K562 (cell line): ENCODE measurements around the gene FTL. TPM values are rescaled to one million over a fixed set of nuclear protein-coding genes. Genes with fewer than 3 reads are reported as not detected.

Source experiments
- CREB3L1 ChIP-seq: fragments of 450-650 bp; IDR thresholded peaks from 2 replicates; pipeline ENCODE4 v1.6.1; 2014; ENCODE audit warnings: low read depth, mild to moderate bottlenecking, moderate library complexity, borderline replicate concordance
- LARP7 ChIP-seq: fragments of 450-650 bp; IDR thresholded peaks from 2 replicates; pipeline ENCODE4 v1.6.1; 2016
- SMARCA4 ChIP-seq: fragments of 450-650 bp; IDR thresholded peaks from 2 replicates; pipeline ENCODE4 v1.6.1; 2016
- SMARCB1 ChIP-seq: IDR thresholded peaks from 2 replicates; pipeline ENCODE4 v1.6.1; 2011; ENCODE audit warnings: improper control_type of control experiment, low read depth; ENCODE audit not compliant: insufficient read length
- ZBTB26 ChIP-seq: fragments of 450-650 bp; formaldehyde crosslinking; IDR thresholded peaks from 2 replicates; pipeline ENCODE4 v1.4.0; 2022; ENCODE audit warnings: missing genetic modification characterization
- ZNF217 ChIP-seq: sonication (generic); formaldehyde crosslinking; IDR thresholded peaks from 2 replicates; pipeline ENCODE4 v1.8.0; 2022; ENCODE audit warnings: mild to moderate bottlenecking, missing genetic modification reagents
- ZNF263 ChIP-seq: sonication (generic); formaldehyde crosslinking; IDR thresholded peaks from 2 replicates; pipeline ENCODE4 v1.8.0; 2022; ENCODE audit warnings: mild to moderate bottlenecking, missing genetic modification reagents, borderline replicate concordance
- polyA plus RNA-seq, 8 experiments: library from polyadenylated mRNA; depleted of rRNA in 4 of 8; stranded (reverse) in 5 of 8; unstranded in 3 of 8; fragments of >200 nt; fragmentation: Nextera tagmentation in 2 of 8; fragmentation: Illumina TruSeq in 1 of 8; extraction: Ambion mirVana in 2 of 8; extraction: Trizol in 1 of 8; gene quantifications; 2 replicates each; pipeline versions ENCODE4 v1.2.1 to v1.2.3, GENCODE V29; 2011 to 2014; ENCODE audit warnings: inconsistent platforms in 1 of 8, missing spikeins in 1 of 8
- total RNA-seq, 7 experiments: library from RNA; depleted of rRNA in 6 of 7; stranded (reverse); fragments of >200 nt in 6 of 7; fragmentation: Illumina TruSeq in 2 of 7; extraction: Trizol in 2 of 7; gene quantifications; 2 replicates each; pipeline versions ENCODE4 v1.2.1 to v1.2.3, GENCODE V29; 2011 to 2021; ENCODE audit warnings: low replicate concordance in 1 of 7
- TF ChIP-seq, protein P1 (sequence below), 2 experiments: fragments of 450-650 bp in 1 of 2; sonication (generic) in 1 of 2; formaldehyde crosslinking in 1 of 2; IDR thresholded peaks; 2 replicates each; pipeline versions ENCODE4 v1.7.1 to v1.9.0; 2016 to 2022; ENCODE audit warnings: inconsistent platforms in 1 of 2, mild to moderate bottlenecking in 1 of 2, missing genetic modification reagents in 1 of 2
- TF ChIP-seq, protein P2 (sequence below): fragments of 450-650 bp; IDR thresholded peaks from 2 replicates; pipeline ENCODE4 v1.6.1; 2016; ENCODE audit warnings: borderline replicate concordance
- TF ChIP-seq, protein P3 (sequence below): fragments of 250-450 bp; sonication (Bioruptor Pico); IDR thresholded peaks from 2 replicates; pipeline ENCODE4 v1.5.0; 2020; ENCODE audit warnings: mild to moderate bottlenecking

Gene FTL
- total and polyA plus RNA-seq, 9 of the 15 experiments (the other 6 are each of a cell fraction or from before 2014, with no cell fraction given): 1,231 to 27,415 (median 3,965) TPM

GRCh38 chr19:48992581-48993174 is 27.6 kb downstream of the FTL start (continued):
- TF ChIP-seq SMARCA4 (peak; percentile 10; the same call in 1 of the 2 replicates), ZNF217 (CRISPR knock-in tag) (no peak), ZNF263 (peak; percentile 44; the same call in 1 of the 2 replicates), SMARCB1 (no peak), CREB3L1 (0 out of 2 replicates have a peak, but pooled peaks have one; percentile 9), LARP7 (peak; percentile 10; the same call in 1 of the 2 replicates), ZBTB26 (CRISPR knock-in tag) (0 out of 2 replicates have a peak, but pooled peaks have one; percentile 3)
- TF ChIP-seq, protein P1, sequence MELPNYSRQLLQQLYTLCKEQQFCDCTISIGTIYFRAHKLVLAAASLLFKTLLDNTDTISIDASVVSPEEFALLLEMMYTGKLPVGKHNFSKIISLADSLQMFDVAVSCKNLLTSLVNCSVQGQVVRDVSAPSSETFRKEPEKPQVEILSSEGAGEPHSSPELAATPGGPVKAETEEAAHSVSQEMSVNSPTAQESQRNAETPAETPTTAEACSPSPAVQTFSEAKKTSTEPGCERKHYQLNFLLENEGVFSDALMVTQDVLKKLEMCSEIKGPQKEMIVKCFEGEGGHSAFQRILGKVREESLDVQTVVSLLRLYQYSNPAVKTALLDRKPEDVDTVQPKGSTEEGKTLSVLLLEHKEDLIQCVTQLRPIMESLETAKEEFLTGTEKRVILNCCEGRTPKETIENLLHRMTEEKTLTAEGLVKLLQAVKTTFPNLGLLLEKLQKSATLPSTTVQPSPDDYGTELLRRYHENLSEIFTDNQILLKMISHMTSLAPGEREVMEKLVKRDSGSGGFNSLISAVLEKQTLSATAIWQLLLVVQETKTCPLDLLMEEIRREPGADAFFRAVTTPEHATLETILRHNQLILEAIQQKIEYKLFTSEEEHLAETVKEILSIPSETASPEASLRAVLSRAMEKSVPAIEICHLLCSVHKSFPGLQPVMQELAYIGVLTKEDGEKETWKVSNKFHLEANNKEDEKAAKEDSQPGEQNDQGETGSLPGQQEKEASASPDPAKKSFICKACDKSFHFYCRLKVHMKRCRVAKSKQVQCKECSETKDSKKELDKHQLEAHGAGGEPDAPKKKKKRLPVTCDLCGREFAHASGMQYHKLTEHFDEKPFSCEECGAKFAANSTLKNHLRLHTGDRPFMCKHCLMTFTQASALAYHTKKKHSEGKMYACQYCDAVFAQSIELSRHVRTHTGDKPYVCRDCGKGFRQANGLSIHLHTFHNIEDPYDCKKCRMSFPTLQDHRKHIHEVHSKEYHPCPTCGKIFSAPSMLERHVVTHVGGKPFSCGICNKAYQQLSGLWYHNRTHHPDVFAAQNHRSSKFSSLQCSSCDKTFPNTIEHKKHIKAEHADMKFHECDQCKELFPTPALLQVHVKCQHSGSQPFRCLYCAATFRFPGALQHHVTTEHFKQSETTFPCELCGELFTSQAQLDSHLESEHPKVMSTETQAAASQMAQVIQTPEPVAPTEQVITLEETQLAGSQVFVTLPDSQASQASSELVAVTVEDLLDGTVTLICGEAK (IDR thresholded peaks at IDR 0.05): 0 out of 2 replicates have a peak, but pooled peaks have one; percentile 14
- TF ChIP-seq, protein P1 (CRISPR knock-in tag; IDR thresholded peaks at IDR 0.05): no peak
- TF ChIP-seq, protein P2, sequence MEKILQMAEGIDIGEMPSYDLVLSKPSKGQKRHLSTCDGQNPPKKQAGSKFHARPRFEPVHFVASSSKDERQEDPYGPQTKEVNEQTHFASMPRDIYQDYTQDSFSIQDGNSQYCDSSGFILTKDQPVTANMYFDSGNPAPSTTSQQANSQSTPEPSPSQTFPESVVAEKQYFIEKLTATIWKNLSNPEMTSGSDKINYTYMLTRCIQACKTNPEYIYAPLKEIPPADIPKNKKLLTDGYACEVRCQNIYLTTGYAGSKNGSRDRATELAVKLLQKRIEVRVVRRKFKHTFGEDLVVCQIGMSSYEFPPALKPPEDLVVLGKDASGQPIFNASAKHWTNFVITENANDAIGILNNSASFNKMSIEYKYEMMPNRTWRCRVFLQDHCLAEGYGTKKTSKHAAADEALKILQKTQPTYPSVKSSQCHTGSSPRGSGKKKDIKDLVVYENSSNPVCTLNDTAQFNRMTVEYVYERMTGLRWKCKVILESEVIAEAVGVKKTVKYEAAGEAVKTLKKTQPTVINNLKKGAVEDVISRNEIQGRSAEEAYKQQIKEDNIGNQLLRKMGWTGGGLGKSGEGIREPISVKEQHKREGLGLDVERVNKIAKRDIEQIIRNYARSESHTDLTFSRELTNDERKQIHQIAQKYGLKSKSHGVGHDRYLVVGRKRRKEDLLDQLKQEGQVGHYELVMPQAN: peak; percentile 45
- TF ChIP-seq, protein P3, sequence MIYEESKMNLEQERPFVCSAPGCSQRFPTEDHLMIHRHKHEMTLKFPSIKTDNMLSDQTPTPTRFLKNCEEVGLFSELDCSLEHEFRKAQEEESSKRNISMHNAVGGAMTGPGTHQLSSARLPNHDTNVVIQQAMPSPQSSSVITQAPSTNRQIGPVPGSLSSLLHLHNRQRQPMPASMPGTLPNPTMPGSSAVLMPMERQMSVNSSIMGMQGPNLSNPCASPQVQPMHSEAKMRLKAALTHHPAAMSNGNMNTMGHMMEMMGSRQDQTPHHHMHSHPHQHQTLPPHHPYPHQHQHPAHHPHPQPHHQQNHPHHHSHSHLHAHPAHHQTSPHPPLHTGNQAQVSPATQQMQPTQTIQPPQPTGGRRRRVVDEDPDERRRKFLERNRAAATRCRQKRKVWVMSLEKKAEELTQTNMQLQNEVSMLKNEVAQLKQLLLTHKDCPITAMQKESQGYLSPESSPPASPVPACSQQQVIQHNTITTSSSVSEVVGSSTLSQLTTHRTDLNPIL (CRISPR knock-in tag): no peak
